Retina (tissue), 1 donor: ENCODE results near the gene CMTR1.
"Not testable (repeated sequence)": the region's sequence is repeated elsewhere in the genome, so short reads cannot be mapped to it uniquely, and the experiment has no call there.

ENCODE experiments used
- DNase-seq: peaks from one replicate; pipeline ENCODE4 v3.0.0-alpha.2; 2016

The CMTR1 gene

GRCh38 chr6:37435373-37435772 lies 2.4 kb downstream of the CMTR1 start:
- DNase-seq, result no peak

- no peak for DNase-seq
Observed at GRCh38 chr6:37435816-37436215, 2.8 kb downstream of the CMTR1 start.

- DNase-seq, result no peak
Observed at GRCh38 chr6:37438930-37439329, 5.9 kb downstream of the CMTR1 start.

- no peak for DNase-seq
Observed at GRCh38 chr6:37441651-37442050, 8.6 kb downstream of the CMTR1 start.

- DNase-seq, result no peak
Observed at GRCh38 chr6:37442416-37443215, 9.6 kb downstream of the CMTR1 start.

DNA sequence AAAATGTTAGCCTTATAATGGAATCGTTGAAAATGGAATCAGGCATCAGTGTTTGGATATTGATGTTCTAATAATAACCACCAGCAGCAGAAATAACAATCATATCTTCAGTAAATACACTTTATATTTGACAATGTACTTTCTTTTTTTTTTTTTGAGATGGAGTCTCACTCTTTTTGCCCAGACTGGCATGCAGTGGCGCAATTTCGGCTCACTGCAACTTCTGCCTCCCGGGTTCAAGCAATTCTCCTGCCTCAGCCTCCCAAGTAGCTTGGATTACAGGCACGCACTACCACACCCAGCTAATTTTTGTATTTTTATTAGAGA lies 10.2 kb downstream of the CMTR1 start:
- DNase-seq, result not testable (repeated sequence)

- no peak for DNase-seq
Observed at GRCh38 chr6:37449984-37450383, 17.0 kb downstream of the CMTR1 start.

DNA sequence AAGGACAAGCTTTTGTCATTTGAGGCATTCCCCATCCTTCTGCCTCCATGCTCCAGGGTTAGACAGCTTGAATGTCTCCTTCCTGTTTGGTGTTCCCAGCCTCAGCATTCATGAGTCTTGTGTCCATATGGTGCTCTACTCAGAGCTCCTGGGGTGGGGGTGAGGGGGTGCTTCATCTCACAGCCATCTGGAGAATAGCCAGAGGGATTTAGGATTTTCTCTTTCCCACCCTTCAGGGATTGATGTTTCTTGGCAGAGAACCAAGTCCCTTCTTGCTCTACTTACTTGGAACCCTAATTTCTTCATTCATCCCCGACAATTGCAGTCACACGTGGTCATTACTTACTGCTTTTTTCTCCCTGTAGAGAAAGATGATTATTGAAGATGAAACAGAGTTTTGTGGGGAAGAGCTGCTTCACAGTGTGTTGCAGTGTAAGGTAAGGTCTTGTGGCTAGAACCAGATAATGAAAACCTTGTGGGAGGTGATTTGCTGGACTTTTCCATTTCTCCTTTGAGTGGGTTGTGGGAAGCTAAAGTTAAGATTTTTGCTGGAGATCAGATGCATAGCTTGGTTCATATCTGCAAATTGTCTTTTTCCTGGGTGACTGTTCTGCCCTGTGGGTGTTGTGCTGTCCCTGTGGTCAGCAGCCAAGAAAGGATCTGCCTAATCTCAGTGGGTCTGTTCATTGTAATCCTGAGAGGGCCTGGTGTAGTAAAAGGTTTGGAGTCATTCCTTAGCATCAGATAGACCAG lies 18.6 kb downstream of the CMTR1 start:
- DNase-seq, result peak; percentile 33

DNA sequence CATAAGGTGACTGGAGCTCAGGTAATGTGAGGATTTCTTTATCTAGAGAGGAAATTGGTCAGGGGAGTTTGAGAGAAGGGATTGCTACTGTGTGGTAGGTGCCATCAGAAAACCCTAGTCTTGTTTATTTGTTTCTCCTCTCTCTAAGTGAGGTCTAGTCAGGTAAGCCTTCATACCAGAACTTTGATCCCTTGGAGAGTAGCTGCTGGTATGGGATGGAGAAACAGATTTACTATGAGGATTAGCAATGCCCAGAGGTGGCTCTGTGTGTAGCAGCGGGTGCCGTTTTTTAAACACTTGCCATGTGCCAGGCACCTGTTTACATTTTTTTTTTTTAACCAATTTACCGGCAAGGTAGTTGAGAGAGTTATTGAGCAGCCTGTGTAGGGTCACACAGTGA lies 19.5 kb downstream of the CMTR1 start:
- DNase-seq, result no peak

DNA sequence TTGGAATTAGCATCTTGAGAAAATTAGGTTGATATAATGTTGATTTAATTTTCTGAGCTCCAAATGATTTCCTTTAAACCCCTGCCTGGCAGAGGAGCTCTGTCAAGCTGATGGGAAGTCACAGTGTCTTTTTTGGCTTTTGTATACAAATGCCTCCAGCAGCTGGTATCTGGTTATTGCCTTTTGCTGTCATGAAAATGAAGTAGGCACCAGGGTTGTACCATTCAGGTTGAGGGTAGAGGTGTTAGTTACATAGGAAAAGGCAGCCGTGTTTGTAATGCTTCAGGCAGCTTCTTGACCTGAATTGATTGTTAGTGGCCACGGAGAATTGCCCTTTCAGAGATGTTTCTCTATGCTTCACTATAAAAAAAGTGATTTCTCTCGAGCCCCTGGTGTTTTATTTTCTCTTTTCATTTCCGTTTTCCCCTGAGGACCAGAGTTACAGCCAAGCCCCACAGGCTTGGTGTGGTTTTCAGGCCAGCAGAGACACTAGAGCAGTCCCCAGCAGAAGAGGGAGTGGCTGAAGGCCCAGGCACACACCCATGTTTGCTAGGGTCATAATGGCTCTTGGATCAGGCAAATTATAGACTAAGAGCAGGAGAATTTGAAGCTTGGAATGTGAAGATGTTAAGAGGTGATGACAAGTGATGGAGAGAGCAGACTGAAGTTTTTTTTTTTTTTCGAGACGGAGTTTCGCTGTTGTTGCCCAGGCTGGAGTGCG lies 21.6 kb downstream of the CMTR1 start:
- no peak for DNase-seq

- DNase-seq, result no peak
Observed at GRCh38 chr6:37456126-37456525, 23.1 kb downstream of the CMTR1 start.

- no peak for DNase-seq
Observed at GRCh38 chr6:37456816-37457560, 24.0 kb downstream of the CMTR1 start.

DNA sequence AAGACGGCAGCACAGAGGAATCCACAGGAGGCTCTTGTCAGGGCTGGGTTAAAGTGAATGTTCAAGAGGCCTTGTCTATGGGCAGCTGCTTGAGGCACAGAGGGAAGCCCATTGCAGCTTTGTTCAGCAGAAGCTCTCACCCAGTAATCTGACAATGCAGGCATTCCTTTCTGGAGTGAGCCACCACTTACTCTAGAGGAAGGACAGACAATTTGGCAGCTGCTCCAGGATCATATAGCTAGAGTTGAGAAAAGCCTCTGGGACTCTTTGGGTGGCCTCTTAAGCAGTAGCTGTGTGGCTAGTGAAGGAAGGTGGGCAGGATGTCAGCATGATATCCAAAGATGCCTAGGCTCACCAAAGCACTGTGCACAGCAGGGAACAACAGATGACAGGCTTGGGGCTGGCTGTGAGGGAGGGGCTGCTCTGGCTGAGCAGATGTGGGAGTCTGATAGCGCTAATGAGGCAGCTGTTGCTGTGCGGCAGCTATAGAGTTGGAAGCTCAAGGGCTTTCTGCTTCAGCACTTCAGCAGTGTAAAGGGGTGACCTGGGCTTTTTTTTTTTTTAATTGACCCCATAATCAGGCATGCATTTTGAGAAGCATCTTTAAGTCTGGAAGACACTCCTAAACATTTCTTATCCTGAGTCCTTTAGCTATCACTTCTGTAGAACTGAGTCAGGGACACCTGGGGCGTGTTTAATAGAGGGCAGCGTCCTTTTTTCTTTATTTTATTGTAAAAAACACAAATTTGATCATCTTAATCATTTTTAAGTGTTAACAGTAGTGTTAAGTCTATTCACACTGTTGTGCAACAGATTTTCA lies 27.2 kb downstream of the CMTR1 start:
- peak; percentile 74 for DNase-seq

GRCh38 chr6:37460805-37461204 lies 27.8 kb downstream of the CMTR1 start:
- no peak for DNase-seq

DNA sequence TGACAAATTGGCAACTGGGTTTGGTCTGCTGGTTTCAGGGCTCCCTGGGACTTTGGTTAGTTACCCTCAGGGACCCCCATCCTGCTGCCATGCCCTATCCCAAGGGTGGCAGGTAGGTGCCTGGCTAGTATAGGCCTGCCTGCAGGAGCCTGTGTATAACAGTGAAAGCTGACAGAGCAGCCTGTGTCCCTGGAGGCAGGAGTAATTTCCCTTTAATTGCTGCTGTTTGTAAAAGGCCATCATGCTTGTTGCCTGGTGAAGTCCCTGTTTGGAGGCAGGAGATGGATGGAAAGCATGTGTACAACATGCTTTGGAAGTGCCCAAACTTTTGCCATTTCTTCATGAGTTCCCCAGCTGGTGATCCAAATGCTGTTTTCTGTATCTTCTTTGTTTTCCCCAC lies 30.1 kb downstream of the CMTR1 start:
- DNase-seq, result no peak

DNA sequence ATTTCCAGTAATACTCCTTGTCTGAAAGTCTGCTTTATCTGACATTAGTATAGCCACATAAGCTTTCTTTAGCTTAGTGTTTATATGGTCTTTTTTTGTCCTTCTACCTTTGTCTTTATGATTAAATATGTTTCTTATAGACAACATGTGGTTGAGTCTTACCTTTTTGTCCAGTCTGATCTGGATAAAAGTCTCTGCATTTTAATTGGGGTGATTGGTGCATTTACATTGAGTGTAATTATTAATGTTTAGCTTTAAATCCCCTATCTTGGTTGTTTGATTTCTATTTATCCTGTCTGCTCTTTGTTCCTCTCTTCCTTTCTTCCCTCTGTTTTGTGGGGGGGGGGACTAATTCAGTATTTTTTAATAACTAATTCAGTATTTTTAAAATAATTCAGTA lies 34.7 kb downstream of the CMTR1 start:
- no peak for DNase-seq

- no peak for DNase-seq
Observed at GRCh38 chr6:37473364-37474095, 40.5 kb downstream of the CMTR1 start.

- no peak for DNase-seq
Observed at GRCh38 chr6:37474316-37474715, 41.3 kb downstream of the CMTR1 start.

GRCh38 chr6:37477191-37477590 lies 44.2 kb downstream of the CMTR1 start:
- no peak for DNase-seq

DNA sequence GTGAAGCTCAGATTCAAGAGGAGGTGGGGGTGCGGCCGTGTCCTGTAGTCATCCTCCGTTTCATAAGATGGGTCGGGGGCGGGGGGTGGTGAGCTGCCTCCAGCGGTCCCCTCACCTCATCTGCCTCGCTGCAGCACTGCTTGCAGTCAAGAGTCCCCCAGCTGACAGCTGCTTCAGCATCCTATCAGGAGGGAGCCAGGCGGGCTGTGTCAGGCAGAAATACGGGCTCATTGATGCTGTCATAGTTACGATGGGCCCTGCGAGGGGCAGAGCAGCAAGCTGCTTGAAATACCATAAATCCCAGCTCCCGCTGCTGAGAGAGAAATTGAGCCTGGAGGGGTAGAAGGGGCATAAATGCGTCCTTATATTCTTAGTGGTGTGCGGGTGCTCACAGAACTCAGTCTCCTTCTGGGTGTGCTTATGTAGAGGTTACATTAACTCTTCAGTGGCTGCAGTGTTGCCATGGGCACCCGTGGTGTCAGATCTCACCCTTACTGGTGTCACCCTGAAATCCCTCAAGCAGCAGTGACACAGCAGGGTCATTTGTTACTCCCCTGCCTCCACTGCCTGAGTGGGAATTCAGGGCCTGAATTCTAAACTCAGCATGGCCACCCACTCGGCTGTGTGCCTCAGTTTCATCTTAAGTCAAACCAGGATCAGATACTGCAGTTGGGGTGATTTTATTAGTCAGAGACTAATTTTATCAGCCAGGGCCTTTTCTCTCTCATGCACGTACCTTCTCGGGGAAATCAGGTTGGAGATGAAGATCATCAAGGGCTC lies 44.8 kb downstream of the CMTR1 start:
- no peak for DNase-seq

- DNase-seq, result no peak
Observed at GRCh38 chr6:37478827-37479226, 45.8 kb downstream of the CMTR1 start.
